WTC11 (cell line): ENCODE results near the gene MAX. TPM values are rescaled to one million over a fixed set of nuclear protein-coding genes. Genes with fewer than 3 reads are reported as not detected.

Experiments
- ATAC-seq: fragments of 200-7000 bp; cut with Tn5 transposase; 2 replicates; pipeline ENCODE4 v1.10.0; 2021; ENCODE audit warnings: mild to moderate bottlenecking, moderate library complexity
- CTCF ChIA-PET: fragments of 300-600 bp; sonication (Branson Sonifier 250); formaldehyde crosslinking; loops from one replicate; lab custom pipeline; 2021; ENCODE audit warnings: antibody characterized with exemption; lab: Charles Lee
- POLR2A ChIA-PET: fragments of 350-600 bp; sonication (Branson Sonifier 250); formaldehyde crosslinking; loops from one replicate; lab custom pipeline; 2021; ENCODE audit warnings: antibody characterized with exemption; lab: Charles Lee
- DNase-seq: peaks from one replicate; pipeline ENCODE4 v3.0.0; 2021; ENCODE audit warnings: low spot score
- H3K27ac Mint-ChIP-seq: 2 replicates; pipeline ENCODE4 v1.8.0; 2021; ENCODE audit warnings: mixed read lengths
- H3K27me3 Mint-ChIP-seq: 2 replicates; pipeline ENCODE4 v1.8.0; 2021; ENCODE audit warnings: low read depth, mild to moderate bottlenecking, moderate library complexity, mixed read lengths
- H3K36me3 Mint-ChIP-seq: 2 replicates; pipeline ENCODE4 v1.8.0; 2021; ENCODE audit warnings: mixed read lengths
- H3K4me1 Mint-ChIP-seq: 2 replicates; pipeline ENCODE4 v1.8.0; 2022; ENCODE audit warnings: mixed read lengths
- H3K4me3 Mint-ChIP-seq: 2 replicates; pipeline ENCODE4 v1.8.0; 2021; ENCODE audit warnings: mild to moderate bottlenecking, moderate library complexity, mixed read lengths
- H3K9me3 Mint-ChIP-seq: 2 replicates; pipeline ENCODE4 v1.8.0; 2021; ENCODE audit warnings: mixed read lengths
- CDX4 ChIP-seq: fragments of 250-450 bp; sonication (Bioruptor Pico); IDR thresholded peaks from 2 replicates; pipeline ENCODE4 v1.9.0; 2021; ENCODE audit warnings: moderate library complexity, mild to moderate bottlenecking, inconsistent platforms, borderline replicate concordance
- CREM ChIP-seq: sonication (generic); formaldehyde crosslinking; IDR thresholded peaks from 2 replicates; pipeline ENCODE4 v1.8.1; 2022; ENCODE audit warnings: mild to moderate bottlenecking, missing genetic modification reagents, moderate library complexity
- EMX1 ChIP-seq: fragments of 250-450 bp; sonication (Bioruptor Pico); IDR thresholded peaks from 2 replicates; pipeline ENCODE4 v1.8.0; 2021; ENCODE audit warnings: mild to moderate bottlenecking
- ESRRA ChIP-seq: sonication (generic); formaldehyde crosslinking; IDR thresholded peaks from 2 replicates; pipeline ENCODE4 v1.8.1; 2022; ENCODE audit warnings: mild to moderate bottlenecking, missing genetic modification reagents, borderline replicate concordance
- FOXK1 ChIP-seq: sonication (generic); formaldehyde crosslinking; IDR thresholded peaks from 2 replicates; pipeline ENCODE4 v1.8.0; 2022; ENCODE audit warnings: mild to moderate bottlenecking, moderate library complexity, missing genetic modification reagents
- FOXP4 ChIP-seq: sonication (generic); formaldehyde crosslinking; IDR thresholded peaks from 2 replicates; pipeline ENCODE4 v1.8.0; 2022; ENCODE audit warnings: mild to moderate bottlenecking, missing genetic modification reagents
- JUN ChIP-seq: sonication (generic); formaldehyde crosslinking; IDR thresholded peaks from 2 replicates; pipeline ENCODE4 v1.8.0; 2023; ENCODE audit warnings: mild to moderate bottlenecking, missing genetic modification reagents
- MLX ChIP-seq: sonication (generic); formaldehyde crosslinking; IDR thresholded peaks from 2 replicates; pipeline ENCODE4 v1.8.1; 2023; ENCODE audit warnings: mild to moderate bottlenecking, missing genetic modification reagents, moderate library complexity
- MYBL2 ChIP-seq: sonication (generic); formaldehyde crosslinking; IDR thresholded peaks from 2 replicates; pipeline ENCODE4 v1.8.1; 2023; ENCODE audit warnings: mild to moderate bottlenecking, moderate library complexity, missing genetic modification reagents
- NFYB ChIP-seq: sonication (generic); formaldehyde crosslinking; conservative IDR thresholded peaks from 2 replicates; pipeline ENCODE4 v1.8.0; 2022; ENCODE audit warnings: low read depth, missing genetic modification reagents
- PREB ChIP-seq: sonication (generic); formaldehyde crosslinking; IDR thresholded peaks from 2 replicates; pipeline ENCODE4 v1.8.1; 2022; ENCODE audit warnings: mild to moderate bottlenecking, missing genetic modification reagents, moderate library complexity, borderline replicate concordance
- RORB ChIP-seq: fragments of 250-450 bp; sonication (Bioruptor Pico); IDR thresholded peaks from 2 replicates; pipeline ENCODE4 v1.9.0; 2021; ENCODE audit warnings: mild to moderate bottlenecking
- USF1 ChIP-seq: sonication (generic); formaldehyde crosslinking; IDR thresholded peaks from 2 replicates; pipeline ENCODE4 v1.8.0; 2022; ENCODE audit warnings: mild to moderate bottlenecking, missing genetic modification reagents
- USF2 ChIP-seq: sonication (generic); formaldehyde crosslinking; IDR thresholded peaks from 2 replicates; pipeline ENCODE4 v1.8.1; 2023; ENCODE audit warnings: mild to moderate bottlenecking, missing genetic modification reagents, moderate library complexity
- ZBTB21 ChIP-seq: sonication (generic); formaldehyde crosslinking; IDR thresholded peaks from 2 replicates; pipeline ENCODE4 v1.8.1; 2023; ENCODE audit warnings: mild to moderate bottlenecking, missing genetic modification reagents, borderline replicate concordance
- ZNF232 ChIP-seq: sonication (generic); formaldehyde crosslinking; IDR thresholded peaks from 2 replicates; pipeline ENCODE4 v1.8.0; 2022; ENCODE audit warnings: mild to moderate bottlenecking, missing genetic modification reagents
- ZNF281 ChIP-seq: sonication (generic); formaldehyde crosslinking; IDR thresholded peaks from 2 replicates; pipeline ENCODE4 v1.8.0; 2023; ENCODE audit warnings: mild to moderate bottlenecking, missing genetic modification reagents
- total RNA-seq: library from RNA; stranded (reverse); gene quantifications from 3 replicates; pipeline ENCODE4 v1.2.3, GENCODE V29; 2021

MAX gene
- total RNA-seq, 1 experiment from 2014 or later: 58.5 TPM

GRCh38 chr14:65075628-65076325 lies 26.5 kb downstream of the MAX start:
- ChIA-PET POLR2A (no interaction called here), CTCF (interaction anchor here (1.3 kb wide), 1 partner anchor 56 kb away, joined by 6 read pairs; no protein-coding TSS in a partner anchor)
- TF ChIP-seq RORB (CRISPR knock-in tag) (no peak), JUN (CRISPR knock-in tag) (no peak), CDX4 (CRISPR knock-in tag) (no peak), ZNF281 (CRISPR knock-in tag) (no peak), USF1 (no peak)
- Mint-ChIP-seq H3K4me1 (no peaks in the 10 kb centered on the region), H3K27me3 (no peaks in the 10 kb centered on the region), H3K36me3 (peaks cover 24% of the 10 kb centered on the region), H3K9me3 (no peaks in the 10 kb centered on the region), H3K4me3 (no peak overlapping the region), H3K27ac (no peak overlapping the region)
- DNase-seq: no peak
- no peak for ATAC-seq

GRCh38 chr14:65074449-65075150 lies 27.7 kb downstream of the MAX start:
- ChIA-PET POLR2A (no interaction called here), CTCF (no interaction called here)
- no peak overlapping the region for H3K4me3 Mint-ChIP-seq

More at GRCh38 chr14:65074449-65075150, 27.7 kb downstream of the MAX start:
- H3K4me1 Mint-ChIP-seq: no peaks in the 10 kb centered on the region
- no peak for DNase-seq
- no peak for TF ChIP-seq EMX1 (CRISPR knock-in tag)
- no peak for TF ChIP-seq PREB (CRISPR knock-in tag)
- TF ChIP-seq FOXP4 (CRISPR knock-in tag): no peak
- no peak for TF ChIP-seq MLX
- TF ChIP-seq NFYB (CRISPR knock-in tag): no peak
- no peak for TF ChIP-seq ZNF232 (CRISPR knock-in tag)
- TF ChIP-seq CREM: no peak
- TF ChIP-seq CDX4 (CRISPR knock-in tag): no peak
- no peak for TF ChIP-seq ESRRA (CRISPR knock-in tag)
- no peak for TF ChIP-seq RORB (CRISPR knock-in tag)
- TF ChIP-seq FOXK1 (CRISPR knock-in tag): no peak
- no peak for TF ChIP-seq ZBTB21
- no peak for TF ChIP-seq MYBL2 (CRISPR knock-in tag)
- TF ChIP-seq USF2 (CRISPR knock-in tag): no peak
- H3K27me3 Mint-ChIP-seq: no peaks in the 10 kb centered on the region
- no peak for ATAC-seq
- H3K9me3 Mint-ChIP-seq: no peaks in the 10 kb centered on the region
- peaks cover 24% of the 10 kb centered on the region for H3K36me3 Mint-ChIP-seq
- no peak overlapping the region for H3K27ac Mint-ChIP-seq
